Occipital lobe (tissue), 2 donors: ENCODE measurements around the gene RIPOR2. TPM values are rescaled to one million over a fixed set of nuclear protein-coding genes. Genes with fewer than 3 reads are reported as not detected.
"Not testable (repeated sequence)": the region's sequence is repeated elsewhere in the genome, so short reads cannot be mapped to it uniquely, and the experiment has no call there.

Experiments used
- DNase-seq: peaks from one replicate; lab custom pipeline; 2025; lab: John Stamatoyannopoulos, UW
- total RNA-seq: library from RNA; depleted of rRNA; stranded (reverse); fragments of >200 nt; gene quantifications from one replicate; pipeline ENCODE4 v1.2.3, GENCODE V29; 2014

The RIPOR2 gene
- total RNA-seq, 1 donor from 2014 or later = 17.8 TPM

DNA sequence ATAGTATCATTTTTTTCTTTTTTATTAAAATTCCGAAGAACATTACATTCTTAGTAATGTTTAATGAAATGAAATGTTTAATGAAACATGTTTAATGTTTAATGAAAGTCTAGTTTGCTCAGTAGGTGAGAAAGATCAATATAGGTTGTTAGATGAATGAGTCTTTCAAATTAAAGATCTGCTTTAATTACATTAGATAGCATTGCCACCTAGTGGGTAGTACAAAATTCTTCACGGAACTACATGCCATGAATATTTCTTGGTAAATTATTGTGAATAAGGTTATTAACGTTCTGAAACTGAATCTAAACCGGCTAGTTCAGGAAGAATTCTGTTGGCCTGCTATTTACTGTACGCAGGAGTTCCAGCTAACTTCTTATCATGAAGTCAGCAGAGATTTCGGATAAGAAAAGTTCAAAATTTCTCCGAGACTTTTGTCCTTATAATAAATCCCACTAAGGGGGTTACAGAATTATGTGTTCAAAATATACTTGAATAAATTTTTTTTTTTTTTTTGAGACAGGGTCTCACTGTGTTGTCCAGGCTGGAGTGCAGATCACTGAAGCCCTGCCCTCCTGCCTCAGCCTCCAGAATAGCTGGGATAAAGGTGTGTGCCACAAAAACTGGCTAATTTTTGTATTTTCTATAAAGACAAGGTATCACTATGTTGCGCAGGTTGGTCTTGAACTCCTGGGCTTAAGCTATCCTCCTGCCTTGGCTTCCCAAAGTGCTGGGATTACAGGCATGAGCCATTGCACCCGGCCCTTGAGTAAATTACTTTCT lies 168.9 kb downstream of the RIPOR2 start:
- DNase-seq = no peak

DNA sequence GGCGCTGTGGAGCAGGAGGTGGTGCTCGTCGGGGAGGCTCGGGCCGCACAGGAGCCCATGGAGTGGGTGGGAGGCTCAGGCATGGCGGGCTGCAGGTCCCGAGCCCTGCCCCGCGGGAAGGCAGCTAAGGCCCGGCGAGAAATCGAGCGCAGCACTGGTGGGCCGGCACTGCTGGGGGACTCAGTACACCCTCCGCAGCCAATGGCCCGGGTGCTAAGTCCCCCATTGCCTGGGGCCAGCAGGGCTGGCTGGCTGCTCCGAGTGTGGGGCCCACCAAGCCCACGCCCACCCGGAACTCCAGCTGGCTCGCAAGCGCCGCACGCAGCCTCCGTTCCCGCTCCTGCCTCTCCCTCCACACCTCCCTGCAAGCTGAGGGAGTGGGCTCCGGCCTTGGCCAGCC lies 169.8 kb downstream of the RIPOR2 start:
- not testable (repeated sequence) for DNase-seq

DNA sequence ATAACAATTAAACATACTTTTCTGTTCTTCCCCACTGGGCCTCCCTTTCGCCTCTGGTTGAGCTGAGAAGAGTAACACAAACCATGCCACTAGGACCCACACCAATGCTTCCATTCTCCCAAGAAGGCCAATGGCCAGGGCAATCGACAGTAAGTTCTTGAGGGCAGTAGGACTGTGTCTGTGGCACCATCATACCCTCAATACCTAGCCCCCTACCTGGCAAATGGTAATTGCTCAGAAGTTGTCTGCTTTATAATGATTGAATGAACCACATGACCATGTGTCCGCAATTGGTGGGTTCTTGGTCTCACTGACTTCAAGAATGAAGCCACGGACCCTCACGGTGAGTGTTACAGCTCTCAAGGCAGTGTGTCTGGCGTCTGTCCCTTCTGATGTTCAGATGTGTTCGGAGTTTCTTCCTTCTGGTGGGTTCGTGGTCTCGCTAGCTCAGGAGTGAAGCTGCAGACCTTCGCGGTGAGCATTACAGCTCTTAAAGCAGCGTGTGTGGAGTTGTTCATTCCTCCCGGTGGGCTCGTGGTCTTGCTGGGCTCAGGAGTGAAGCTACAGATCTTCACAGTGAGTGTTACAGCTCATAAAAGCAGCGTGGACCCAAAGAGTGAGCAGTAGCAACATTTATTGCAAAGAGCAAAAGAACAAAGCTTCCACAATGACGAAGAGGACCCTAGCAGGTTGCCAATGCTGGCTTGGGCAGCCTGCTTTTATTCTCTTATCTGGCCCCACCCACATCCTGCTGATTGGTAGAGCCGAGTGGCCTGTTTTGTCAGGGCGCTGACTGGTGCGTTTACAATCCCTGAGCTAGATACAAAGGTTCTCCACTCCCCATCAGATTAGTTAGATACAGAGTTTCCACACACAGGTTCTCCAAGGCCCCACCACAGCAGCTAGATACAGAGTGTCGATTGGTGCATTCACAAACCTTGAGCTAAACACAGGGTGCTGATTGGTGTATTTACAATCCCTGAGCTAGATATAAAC lies 170.6 kb downstream of the RIPOR2 start:
- not testable (repeated sequence) for DNase-seq

DNA sequence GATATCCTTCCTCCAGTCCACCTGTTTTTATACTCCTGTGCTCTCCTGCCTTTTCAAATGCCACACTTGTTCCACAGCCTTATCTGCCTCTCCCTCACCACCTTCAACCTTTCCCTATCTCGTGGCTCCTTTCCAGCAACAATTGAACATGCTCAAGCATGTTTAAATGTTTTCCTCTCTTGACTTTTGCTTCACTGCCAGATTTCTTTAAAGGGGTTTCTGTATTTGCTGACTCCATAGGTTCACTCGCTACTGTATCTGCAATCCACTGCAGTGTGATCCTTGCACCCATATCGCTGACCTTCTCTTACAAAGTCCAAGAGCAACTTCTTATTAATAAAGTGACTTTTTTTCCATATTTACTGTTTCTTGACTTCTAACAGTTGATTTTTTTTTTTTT lies 172.2 kb downstream of the RIPOR2 start:
- DNase-seq = no peak

DNA sequence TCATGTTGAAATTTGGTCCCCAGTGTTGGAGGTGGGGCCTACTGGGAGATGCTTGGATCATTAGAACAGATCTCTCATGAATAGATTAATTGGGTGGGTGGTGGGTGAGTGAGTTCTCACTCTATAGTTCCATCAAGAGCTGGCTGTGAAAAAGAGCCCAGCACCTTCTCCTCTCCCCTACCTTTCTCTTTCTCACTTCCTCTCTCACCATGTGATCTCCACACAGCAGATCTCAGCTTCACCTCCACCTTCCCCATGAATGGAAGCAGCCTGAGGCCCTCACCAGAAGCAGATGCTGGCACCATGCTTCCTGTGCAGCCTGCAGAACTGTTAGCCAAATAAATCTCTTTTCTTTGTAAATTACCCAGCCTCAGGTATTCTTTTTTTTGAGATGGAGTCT lies 173.9 kb downstream of the RIPOR2 start:
- no peak for DNase-seq

DNA sequence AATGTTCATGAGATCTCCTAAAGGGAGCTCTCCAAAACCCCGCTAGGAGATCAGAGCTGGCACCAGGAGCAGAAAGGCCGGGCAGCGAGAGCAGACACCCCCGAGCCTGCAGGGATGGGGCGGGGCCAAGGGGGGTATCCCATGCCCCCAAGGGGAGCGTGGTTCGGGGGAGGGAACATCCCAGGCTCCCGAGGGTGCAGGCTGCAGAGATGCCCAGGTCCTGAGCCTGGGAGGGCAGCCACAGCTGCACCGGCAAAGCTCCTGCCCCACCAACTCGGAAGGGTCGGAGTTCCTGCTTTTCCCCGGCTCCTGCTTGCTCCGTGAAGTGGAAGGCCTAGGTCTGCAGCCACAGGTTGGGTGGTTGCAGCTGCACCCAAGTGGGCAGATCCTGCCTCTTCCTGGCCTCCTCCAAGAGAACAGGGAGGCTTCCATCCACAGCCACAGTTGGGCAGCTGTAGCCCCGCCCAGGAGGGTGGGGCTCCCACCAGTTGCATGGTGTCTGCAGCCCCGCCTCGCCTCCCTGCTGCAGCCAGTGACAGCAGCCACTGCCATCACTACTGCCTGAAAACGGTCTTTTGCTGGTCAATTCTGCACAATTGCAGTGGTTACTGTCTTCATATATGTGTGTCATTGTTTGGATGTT lies 174.4 kb downstream of the RIPOR2 start:
- no peak for DNase-seq

DNA sequence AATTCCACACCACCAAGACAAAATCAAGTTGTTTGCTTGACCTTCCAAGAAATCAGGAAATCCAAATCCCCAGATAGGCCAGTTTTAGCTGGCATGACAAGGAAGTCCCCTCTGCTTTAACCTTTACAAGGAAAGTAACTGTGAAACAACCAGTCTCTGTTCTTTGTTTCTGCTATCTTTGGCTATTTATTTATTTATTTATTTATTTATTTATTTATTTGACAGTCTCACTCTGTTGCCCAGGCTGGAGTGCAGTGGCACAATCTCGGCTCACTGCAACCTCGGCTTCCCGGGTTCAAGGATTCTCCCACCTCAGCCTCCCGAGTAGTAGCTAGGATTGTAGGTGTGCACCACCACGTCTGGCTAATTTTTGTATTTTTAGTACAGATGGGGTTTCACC lies 175.6 kb downstream of the RIPOR2 start:
- no peak for DNase-seq

DNA sequence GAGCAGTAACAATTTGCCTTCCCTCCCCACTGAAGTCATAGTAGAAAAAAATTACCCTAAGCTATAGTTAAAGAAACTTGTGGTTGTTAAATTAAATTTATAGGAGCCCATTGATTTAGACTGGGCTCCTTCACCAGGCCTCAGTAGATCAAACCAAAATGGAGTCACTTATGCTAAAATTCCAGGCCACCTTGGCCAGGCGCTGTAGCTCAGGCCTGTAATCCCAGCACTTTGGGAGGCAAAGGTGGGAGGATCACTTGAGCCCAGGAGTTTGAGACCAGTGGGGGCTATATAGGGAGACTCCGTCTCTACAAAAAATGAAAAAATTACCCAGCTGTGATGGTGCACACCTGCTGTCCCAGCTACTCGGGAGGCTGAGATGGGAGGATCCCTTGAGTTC lies 176.0 kb downstream of the RIPOR2 start:
- no peak for DNase-seq

DNA sequence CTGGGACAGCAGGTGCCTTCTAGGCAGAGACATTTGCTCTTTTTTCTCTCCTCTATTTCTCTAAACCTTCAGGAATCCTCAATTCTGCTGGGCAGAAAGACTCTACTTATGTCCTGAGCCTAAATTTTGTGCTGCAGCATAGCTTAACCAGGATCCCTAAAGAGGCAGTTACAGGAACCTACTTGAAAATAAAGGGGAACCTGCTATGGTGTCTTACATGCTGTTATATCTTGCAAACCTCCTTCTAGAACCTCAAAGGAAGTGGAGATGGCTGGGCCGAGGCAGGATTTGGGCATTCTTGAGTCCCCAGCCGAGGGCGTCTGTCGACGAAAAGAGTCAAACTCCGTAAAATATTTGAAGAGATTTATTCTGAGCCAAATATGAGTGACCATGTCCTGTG lies 178.1 kb downstream of the RIPOR2 start:
- no peak for DNase-seq

DNA sequence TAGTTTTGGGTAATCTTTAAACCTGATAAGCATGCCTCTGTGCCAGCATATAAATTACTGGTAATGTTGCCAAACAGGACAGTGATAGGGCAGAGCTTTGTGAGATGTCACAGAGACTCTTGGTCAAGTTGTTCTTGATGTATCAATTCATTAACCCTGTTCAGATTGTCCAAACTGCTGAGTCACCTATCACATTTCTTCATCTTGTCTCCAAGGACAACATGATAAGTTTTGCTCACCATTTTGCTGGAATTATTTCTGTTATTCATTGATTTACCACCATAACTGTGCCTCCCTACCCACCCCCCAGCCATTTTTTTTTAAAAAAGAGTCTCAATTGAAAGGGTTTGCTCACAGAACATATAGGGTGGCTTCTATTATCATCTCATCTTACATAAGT lies 180.5 kb downstream of the RIPOR2 start:
- DNase-seq = no peak

DNA sequence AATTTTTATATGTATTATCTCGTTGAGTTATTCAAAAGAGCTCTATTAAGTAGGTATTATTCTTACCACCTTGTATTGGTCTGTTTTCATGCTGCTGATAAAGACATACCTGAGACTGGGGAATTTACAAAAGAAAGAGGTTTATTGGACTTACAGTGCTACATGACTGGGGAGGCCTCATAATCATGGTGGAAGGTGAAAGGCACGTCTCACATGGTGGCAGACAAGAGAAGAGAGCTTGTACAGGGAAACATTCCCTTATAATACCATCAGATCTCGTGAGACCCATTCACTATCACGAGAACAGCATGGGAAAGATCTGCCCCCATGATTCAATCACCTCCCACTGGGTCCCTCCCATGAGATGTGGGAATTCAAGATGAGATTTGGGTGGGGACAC lies 181.4 kb downstream of the RIPOR2 start:
- not testable (repeated sequence) for DNase-seq

Other genes with a start within 250 kb of the RIPOR2 start
- gene C6orf62, start 216.8 kb downstream of the RIPOR2 start, total RNA-seq = 86.7 TPM
- gene GMNN, start 161.0 kb downstream of the RIPOR2 start, total RNA-seq = 8.1 TPM
- not detected for gene ARMH2, start 137.0 kb downstream of the RIPOR2 start, total RNA-seq